Muscle layer of duodenum (tissue), 2 donors: Measurements from ENCODE around the gene NR5A1.

Experiments
- H3K27ac ChIP-seq: one replicate; pipeline ENCODE4 v1.7.0; 2013; ENCODE audit warnings: mild to moderate bottlenecking, low read length
- H3K27me3 ChIP-seq: one replicate; pipeline ENCODE4 v1.7.0; 2013; ENCODE audit warnings: low read depth, mild to moderate bottlenecking, control low read depth, low read length
- H3K36me3 ChIP-seq, 2 donors: one replicate each; pipeline ENCODE4 v1.7.0; 2013; ENCODE audit warnings: low read length in 2 of 2, control low read depth in 1 of 2, mild to moderate bottlenecking in 1 of 2; ENCODE audit not compliant: insufficient read depth in 2 of 2, control insufficient read depth in 1 of 2
- H3K4me1 ChIP-seq, 2 donors: one replicate each; pipeline ENCODE4 v1.7.0; 2013; ENCODE audit warnings: low read length in 2 of 2, mild to moderate bottlenecking in 2 of 2, control low read depth in 1 of 2, moderate library complexity in 1 of 2; ENCODE audit not compliant: insufficient read depth in 2 of 2, control insufficient read depth in 1 of 2
- H3K4me3 ChIP-seq, 2 donors: one replicate each; pipeline ENCODE4 v1.7.0; 2013; ENCODE audit warnings: low read length in 2 of 2, low read depth in 1 of 2, mild to moderate bottlenecking in 1 of 2
- H3K9me3 ChIP-seq, 2 donors: one replicate each; pipeline ENCODE4 v1.7.0; 2013; ENCODE audit warnings: low read length in 2 of 2, control low read depth in 1 of 2, mild to moderate bottlenecking in 1 of 2; ENCODE audit not compliant: control insufficient read depth in 1 of 2
- donor health status: healthy.

Gene NR5A1

DNA sequence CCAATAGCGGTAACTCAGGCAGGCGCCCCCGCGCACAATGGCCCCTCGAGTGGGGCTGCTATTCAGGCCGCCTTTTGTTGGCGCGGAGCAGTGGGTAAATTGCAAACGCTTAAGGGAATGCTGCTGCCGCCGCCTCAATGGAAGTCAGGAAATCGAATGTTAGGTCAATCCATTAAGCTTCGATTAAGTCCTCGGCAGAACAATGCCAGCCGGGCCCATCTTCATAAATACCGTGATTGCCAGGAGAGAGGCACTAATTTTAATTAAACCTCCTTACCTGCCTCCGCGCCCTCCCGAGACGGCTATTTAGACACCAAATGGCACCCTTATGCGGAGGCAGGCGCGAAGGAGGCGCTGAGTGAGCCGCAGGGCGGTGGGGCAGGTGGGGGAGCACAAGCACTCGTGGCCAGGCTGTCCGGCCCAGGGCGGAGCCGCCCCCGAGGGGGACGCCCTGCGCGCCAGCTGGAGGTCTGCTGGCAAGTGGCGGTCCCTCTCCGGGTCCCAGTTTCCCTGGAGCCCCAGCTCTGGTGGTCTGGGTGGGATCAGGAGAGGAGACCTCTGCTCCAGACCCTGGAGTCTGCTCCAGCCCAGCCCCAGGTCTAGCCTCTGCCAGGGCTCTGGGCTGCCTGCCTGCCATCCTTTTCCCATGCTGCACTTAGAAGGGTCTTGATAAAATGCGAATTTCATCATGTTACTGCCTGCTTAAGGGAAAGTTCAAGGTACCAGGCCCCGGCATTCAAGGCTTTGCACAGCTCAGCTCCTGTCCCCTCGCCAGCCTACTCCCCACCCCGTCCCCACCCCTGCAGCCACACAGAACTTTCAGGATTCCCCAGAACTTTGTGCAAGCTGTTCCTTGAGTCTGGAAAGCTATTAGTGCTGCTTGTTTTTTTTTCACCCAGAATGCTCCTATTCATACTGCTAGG, 19.7 kb downstream of the NR5A1 start:
- Histone ChIP-seq H3K36me3 (no peaks in the 10 kb centered on the region), H3K4me1 (no peaks in the 10 kb centered on the region), H3K4me3 (no peak overlapping the region), H3K27ac (no peak overlapping the region), H3K9me3 (no peaks in the 10 kb centered on the region), H3K27me3 (no peaks in the 10 kb centered on the region)

DNA sequence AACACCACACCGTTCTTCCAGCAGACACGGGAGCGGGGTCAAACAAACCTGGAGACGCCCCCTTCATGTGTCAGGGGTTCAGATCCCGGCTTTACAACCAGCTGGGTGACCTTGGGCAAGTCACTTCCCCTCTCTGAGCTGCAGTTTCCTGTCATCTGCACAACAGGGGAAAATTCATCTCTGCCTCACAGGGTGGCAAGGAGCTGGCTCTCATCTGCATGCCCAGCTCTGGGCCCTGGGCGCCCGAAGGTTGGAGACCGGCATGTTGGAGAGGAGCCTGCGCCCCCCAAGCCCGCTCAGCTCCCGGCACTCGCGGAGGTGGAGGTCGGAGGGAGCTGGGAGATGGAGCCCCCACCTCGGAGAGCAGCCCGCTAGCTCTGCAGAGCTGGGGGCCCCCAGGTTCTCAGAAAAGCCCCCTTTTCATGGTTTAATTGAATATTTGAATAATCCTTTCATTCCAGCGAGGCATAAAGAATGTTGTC, 20.4 kb downstream of the NR5A1 start:
- H3K4me1 ChIP-seq, result no peaks in the 10 kb centered on the region
- H3K36me3 ChIP-seq, result no peaks in the 10 kb centered on the region
- H3K27me3 ChIP-seq, result no peaks in the 10 kb centered on the region
- H3K27ac ChIP-seq, result no peak overlapping the region
- H3K4me3 ChIP-seq, result no peak overlapping the region
- no peaks in the 10 kb centered on the region for H3K9me3 ChIP-seq

DNA sequence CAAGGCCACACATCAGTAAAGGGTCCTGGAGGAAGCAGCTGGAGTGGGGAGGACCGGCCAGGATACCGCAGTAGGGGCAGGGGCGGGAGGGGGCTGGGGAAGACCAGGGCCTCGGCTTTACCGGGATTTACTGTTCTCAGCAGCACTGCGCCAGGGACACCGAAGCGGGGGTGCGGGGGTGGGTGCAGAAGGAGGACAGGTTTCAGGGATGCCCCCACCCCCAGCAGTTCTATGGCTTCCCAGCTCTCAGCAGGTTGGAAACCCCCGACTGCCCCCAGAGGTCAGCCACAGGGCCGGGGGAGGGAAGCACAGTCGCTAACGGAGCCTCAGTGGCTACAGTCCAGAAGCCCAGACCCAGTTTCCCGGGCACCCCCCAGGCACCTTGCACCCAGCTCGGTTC, 21.3 kb downstream of the NR5A1 start:
- Histone ChIP-seq H3K4me1 (no peaks in the 10 kb centered on the region), H3K27ac (no peak overlapping the region), H3K27me3 (no peaks in the 10 kb centered on the region)

DNA sequence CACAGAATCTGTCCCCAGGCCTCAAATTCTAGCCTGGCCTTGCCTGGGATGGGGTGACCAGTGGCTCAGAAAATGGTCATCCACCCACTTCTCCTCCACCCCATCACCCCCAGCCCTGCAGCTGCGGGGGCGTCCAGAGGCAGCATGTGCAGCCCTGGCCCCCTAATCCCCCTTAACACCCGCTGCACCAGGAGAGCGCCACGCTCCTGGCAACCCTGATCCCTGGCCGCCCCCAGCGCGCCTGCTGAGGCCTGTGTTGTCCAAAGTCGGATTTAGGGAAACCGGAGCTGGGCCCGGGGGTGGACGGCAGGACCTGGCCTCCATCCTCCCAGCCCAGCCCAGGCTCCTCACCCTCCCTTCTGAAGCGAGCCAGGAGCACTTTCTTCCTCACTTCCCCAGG, 22.0 kb downstream of the NR5A1 start:
- Histone ChIP-seq H3K27ac (no peak overlapping the region), H3K9me3 (no peaks in the 10 kb centered on the region), H3K27me3 (no peaks in the 10 kb centered on the region), H3K4me3 (no peak overlapping the region), H3K4me1 (no peaks in the 10 kb centered on the region), H3K36me3 (no peaks in the 10 kb centered on the region)

More for the DNA sequence above, 21.3 kb downstream of the NR5A1 start:
- no peaks in the 10 kb centered on the region for H3K9me3 ChIP-seq
- no peaks in the 10 kb centered on the region for H3K36me3 ChIP-seq
- H3K4me3 ChIP-seq, result no peak overlapping the region

DNA sequence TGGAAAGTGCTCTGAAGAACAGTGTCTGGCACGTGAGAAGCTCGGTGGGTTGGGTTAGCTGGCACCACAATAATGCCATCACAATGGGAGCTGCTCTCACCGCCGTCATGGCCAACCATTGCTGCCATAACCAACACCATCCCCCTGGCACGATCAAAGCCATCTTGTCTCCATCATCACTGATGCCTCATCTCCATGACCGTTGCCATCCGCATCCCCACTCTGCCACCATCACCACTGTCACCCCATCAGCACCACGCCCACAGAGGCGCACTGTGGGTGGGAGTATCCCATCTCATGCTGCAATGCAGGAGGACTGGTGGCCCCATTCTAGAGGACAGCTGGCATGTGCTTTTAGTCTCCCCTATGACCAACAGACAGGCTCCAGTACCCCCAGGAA, 23.7 kb downstream of the NR5A1 start:
- Histone ChIP-seq H3K9me3 (no peaks in the 10 kb centered on the region), H3K27ac (no peak overlapping the region), H3K4me1 (no peaks in the 10 kb centered on the region), H3K27me3 (peaks cover 7% of the 10 kb centered on the region), H3K4me3 (no peak overlapping the region), H3K36me3 (no peaks in the 10 kb centered on the region)

DNA sequence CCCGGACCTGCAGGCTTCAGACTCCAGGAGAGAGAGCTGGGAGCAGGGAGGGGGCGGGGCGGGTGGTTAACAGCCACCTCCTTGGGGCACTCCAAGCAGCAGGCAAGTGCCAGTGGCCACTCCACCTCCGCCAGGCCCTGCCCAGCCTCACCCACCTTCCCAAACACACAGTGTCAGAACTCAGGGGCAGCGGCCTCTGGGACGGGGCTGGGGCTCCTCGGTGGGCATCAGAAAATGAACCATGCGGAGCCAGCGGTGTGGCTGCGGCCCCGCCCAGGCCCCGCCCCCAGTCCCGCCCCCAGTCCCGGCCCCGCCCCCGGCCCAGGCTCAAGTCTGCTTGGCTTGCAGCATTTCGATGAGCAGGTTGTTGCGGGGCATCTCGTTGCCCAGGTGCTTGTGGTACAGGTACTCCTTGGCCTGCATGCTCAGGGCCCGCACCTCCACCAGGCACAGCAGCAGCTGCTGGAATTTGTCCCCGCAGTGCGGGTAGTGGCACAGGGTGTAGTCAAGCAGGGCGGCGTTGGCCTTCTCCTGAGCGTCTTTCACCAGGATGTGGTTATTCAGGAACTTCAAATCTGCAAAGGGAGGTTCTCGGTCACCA, 24.7 kb downstream of the NR5A1 start:
- peaks cover 0 to 5% of the 10 kb centered on the region in 2 donors for H3K4me1 ChIP-seq
- H3K36me3 ChIP-seq, result no peaks in the 10 kb centered on the region
- peaks cover 13% of the 10 kb centered on the region for H3K27me3 ChIP-seq

DNA sequence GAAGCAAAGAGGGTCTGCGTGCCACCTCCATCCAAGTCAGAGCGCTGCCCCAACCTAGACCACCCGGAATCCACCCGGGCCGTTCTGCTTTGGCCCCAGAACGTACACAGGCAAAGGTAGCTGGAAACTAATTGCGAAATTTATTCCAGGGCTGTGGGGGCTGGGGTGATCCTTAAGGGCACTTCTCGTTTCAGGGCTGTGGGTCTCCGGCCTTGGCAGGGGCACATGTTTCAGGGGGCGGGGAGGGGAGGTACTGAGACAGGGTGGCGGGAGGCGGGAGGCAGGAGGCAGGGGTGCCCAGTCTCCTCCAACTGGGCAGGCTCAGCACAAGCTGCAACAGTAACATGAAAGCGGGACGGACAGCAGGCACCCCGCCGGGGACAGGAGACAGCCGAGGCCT, 26.1 kb downstream of the NR5A1 start:
- Histone ChIP-seq H3K9me3 (no peaks in the 10 kb centered on the region), H3K27me3 (peaks cover 13% of the 10 kb centered on the region), H3K36me3 (no peaks in the 10 kb centered on the region), H3K4me1 (peaks cover 0 to 10% of the 10 kb centered on the region in 2 donors), H3K27ac (no peak overlapping the region), H3K4me3 (no peak overlapping the region)

More for the DNA sequence above, 24.7 kb downstream of the NR5A1 start:
- Histone ChIP-seq H3K4me3 (no peak overlapping the region), H3K9me3 (no peaks in the 10 kb centered on the region), H3K27ac (no peak overlapping the region)

DNA sequence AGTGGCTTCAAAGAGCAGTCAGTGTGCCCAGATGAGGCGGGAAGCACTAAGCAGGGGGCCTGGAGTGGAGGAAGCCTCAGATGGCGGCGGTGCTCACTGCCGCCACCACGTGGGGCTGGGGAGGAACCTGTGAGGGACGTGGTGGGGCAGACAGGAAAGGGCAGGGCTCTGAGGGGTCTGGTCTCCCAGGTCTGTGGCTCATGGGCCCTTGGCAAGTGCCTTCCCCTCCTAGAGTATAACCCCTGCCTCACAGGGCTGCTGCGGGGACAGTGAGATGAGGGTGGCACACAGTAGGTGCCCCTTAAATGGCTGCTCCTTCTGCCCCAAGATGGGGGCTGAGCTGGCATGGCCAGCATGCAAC, 26.6 kb downstream of the NR5A1 start:
- Histone ChIP-seq H3K9me3 (no peaks in the 10 kb centered on the region), H3K27ac (no peak overlapping the region), H3K4me3 (no peak overlapping the region), H3K27me3 (peaks cover 13% of the 10 kb centered on the region), H3K4me1 (peaks cover 0 to 10% of the 10 kb centered on the region in 2 donors), H3K36me3 (no peaks in the 10 kb centered on the region)

DNA sequence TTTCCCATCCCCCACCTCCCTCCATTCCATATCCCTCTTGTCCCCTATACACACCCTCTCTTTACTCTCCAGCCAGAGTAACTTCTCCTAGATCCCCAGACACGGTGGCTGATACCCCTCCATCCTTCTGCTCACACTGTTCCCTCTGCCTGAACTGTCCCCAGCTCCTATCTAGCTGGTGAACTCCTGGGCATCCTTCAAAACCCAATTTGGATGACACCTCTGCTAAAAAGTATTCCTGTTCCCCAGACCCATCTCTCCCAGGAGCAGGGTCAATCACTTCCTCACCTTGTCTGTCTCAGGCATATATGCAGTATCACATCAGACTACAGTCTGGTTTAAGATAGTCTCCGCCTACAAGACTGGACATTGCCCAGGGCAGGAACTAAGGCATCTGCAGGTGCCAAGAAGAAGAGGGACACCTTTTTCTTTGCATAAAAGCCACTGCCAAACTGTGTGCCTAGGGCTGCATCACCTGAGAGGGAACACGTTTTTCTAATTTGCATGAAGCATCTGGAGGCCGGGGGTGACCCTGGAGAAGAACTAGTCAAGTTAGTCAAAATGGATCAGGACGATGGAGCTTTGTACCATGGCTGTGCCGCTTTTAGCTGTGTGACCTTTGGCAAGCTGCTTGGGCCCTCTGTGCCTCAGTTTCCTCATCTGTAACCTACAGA, 27.1 kb downstream of the NR5A1 start:
- Histone ChIP-seq H3K4me1 (peaks cover 0 to 10% of the 10 kb centered on the region in 2 donors), H3K27ac (no peak overlapping the region), H3K27me3 (peaks cover 13% of the 10 kb centered on the region), H3K9me3 (no peaks in the 10 kb centered on the region), H3K4me3 (no peak overlapping the region), H3K36me3 (no peaks in the 10 kb centered on the region)

DNA sequence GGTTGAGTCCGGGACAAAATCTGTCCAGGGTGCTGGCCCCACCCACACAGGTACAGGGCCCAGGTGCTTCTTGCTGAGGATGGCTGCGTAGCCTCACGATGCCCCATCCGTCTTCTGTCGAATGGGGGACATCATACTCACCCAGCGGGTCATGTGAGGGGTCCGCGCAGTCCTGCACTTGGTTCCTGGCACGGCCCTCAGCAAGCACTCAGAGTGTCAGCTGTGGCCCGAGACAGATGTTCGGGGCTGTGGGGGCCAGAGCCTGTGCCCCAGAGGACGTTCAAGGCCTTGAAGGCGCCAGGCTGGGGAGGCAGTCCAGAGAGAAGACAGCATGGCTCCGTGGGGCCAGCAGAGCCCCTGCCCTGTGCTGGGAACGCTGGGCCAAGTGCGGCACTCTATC, 27.8 kb downstream of the NR5A1 start:
- no peaks in the 10 kb centered on the region for H3K9me3 ChIP-seq
- H3K27me3 ChIP-seq, result peaks cover 13% of the 10 kb centered on the region
- no peak overlapping the region for H3K27ac ChIP-seq

DNA sequence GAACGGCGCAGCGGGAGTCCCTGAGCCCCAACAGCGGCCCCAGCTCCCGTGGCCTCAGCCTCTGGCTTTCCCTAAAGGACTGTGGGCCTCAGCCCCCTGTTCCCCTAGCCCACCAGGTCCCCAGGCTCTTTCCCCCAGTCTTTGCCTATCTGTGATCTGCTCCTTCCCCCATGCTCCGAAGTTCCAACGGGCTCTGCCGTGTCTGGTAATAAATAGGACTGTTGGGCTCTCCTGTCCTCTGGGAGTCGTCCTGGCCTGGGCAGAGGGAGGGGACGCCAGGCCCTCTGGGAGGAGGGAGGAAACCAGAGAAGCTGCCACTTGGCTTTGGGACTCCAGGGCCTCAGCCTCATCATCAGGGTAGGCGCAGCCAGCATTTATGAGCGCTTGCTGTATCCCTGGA, 28.8 kb downstream of the NR5A1 start:
- H3K9me3 ChIP-seq, result no peaks in the 10 kb centered on the region
- H3K4me3 ChIP-seq, result no peak overlapping the region
- no peak overlapping the region for H3K27ac ChIP-seq
- H3K27me3 ChIP-seq, result peaks cover 13% of the 10 kb centered on the region
- H3K4me1 ChIP-seq, result peaks cover 0 to 10% of the 10 kb centered on the region in 2 donors
- no peaks in the 10 kb centered on the region for H3K36me3 ChIP-seq

More for the DNA sequence above, 27.8 kb downstream of the NR5A1 start:
- Histone ChIP-seq H3K36me3 (no peaks in the 10 kb centered on the region), H3K4me1 (peaks cover 0 to 10% of the 10 kb centered on the region in 2 donors), H3K4me3 (no peak overlapping the region)
